A673 (cell line): ENCODE results near the gene C1QB.

Experiments used
- CTCF ChIP-seq: fragments of 300-800, 200-600 bp; sonication (generic); conservative IDR thresholded peaks from 2 replicates; pipeline ENCODE4 v1.5.1; 2017; ENCODE audit warnings: low read depth, mild to moderate bottlenecking, antibody characterized with exemption, low read length, moderate library complexity, mixed read lengths
- EZH2 ChIP-seq: fragments of 200-600 bp; sonication (generic); IDR thresholded peaks from 2 replicates; pipeline ENCODE4 v1.6.1; 2017; ENCODE audit warnings: borderline replicate concordance, low read depth, mild to moderate bottlenecking, mixed read lengths, antibody characterized with exemption, low read length; ENCODE audit not compliant: poor library complexity, severe bottlenecking

GRCh38 chr1:22637907-22638445 is 15.1 kb upstream of the C1QB start:
- TF ChIP-seq CTCF = no peak
- no peak for TF ChIP-seq EZH2
